ENCODE measurements around the gene FUCA2.
A peak's percentile ranks its signal among the peaks of the same experiment; 100 is the strongest.
"Not testable (repeated sequence)": the region's sequence is repeated elsewhere in the genome, so short reads cannot be mapped to it uniquely, and the experiment has no call there.

Gene FUCA2

DNA sequence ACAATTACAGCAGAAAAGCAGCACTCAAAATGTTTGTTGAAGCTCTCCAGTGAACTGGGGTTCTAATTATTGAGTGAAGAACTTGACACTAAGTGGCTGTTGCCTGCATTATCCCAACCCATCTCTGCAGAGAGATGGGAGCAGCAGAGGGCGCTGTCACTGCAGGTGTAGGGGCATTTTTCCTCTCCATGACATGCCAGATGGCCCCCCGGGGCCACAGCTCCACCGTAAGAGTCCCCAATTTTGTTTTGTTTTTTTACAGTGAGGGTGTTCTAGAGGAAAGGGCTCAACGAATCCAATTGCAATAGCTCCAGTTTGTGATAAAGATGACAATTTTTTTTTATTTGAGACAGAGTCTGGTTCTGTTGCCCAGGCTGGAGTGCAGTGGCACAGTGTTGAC is 1.9 kb upstream of the FUCA2 start:
- DNase-seq (ENCODE audit: low spot score) (no peak), ATAC-seq (ENCODE audit: low read depth) (no peak)
- Histone ChIP-seq H3K36me3 (ENCODE audit: low read depth) (peaks cover 10% of the 10 kb centered on the region; the same call in 1 of the 2 replicates), H3K4me1 (ENCODE audit: insufficient read depth, poor library complexity, severe bottlenecking) (peaks cover 7% of the 10 kb centered on the region), H3K27ac (ENCODE audit: poor library complexity, severe bottlenecking) (no peak overlapping the region), H3K4me3 (ENCODE audit: severe bottlenecking) (no peak overlapping the region), H3K27me3 (ENCODE audit: insufficient read depth, poor library complexity, severe bottlenecking) (no peaks in the 10 kb centered on the region), H3K9me3 (ENCODE audit: severe bottlenecking) (no peaks in the 10 kb centered on the region)
- TF ChIP-seq CTCF (IDR thresholded peaks at IDR 0.05; ENCODE audit: poor library complexity, severe bottlenecking): peak; percentile 23

DNA sequence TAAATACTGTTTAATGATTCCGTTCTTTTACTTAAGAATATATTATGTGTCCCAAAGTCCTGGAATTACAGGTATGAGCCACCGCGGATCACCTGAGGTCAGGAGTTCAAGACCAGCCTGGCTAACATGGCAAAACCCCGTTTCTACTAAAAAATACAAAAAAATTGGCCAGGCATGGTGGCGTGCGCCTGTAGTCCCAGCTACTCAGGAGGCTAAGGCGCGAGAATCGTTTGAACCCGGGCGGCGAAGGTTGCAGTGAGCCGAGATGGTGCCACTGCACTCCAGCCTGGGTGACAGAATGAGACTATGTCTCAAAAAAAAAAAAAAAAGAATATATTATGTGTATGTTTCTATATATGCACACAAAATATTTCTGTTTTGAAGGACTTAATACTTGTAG is 1.2 kb downstream of the FUCA2 start:
- not testable (repeated sequence) for H3K27ac ChIP-seq (ENCODE audit: poor library complexity, severe bottlenecking); H3K4me1 ChIP-seq (ENCODE audit: insufficient read depth, poor library complexity, severe bottlenecking); DNase-seq (ENCODE audit: low spot score); H3K4me3 ChIP-seq (ENCODE audit: severe bottlenecking); H3K27me3 ChIP-seq (ENCODE audit: insufficient read depth, poor library complexity, severe bottlenecking); H3K9me3 ChIP-seq (ENCODE audit: severe bottlenecking); ATAC-seq (ENCODE audit: low read depth)
- peaks cover 24% of the 10 kb centered on the region for H3K36me3 ChIP-seq (ENCODE audit: low read depth)

DNA sequence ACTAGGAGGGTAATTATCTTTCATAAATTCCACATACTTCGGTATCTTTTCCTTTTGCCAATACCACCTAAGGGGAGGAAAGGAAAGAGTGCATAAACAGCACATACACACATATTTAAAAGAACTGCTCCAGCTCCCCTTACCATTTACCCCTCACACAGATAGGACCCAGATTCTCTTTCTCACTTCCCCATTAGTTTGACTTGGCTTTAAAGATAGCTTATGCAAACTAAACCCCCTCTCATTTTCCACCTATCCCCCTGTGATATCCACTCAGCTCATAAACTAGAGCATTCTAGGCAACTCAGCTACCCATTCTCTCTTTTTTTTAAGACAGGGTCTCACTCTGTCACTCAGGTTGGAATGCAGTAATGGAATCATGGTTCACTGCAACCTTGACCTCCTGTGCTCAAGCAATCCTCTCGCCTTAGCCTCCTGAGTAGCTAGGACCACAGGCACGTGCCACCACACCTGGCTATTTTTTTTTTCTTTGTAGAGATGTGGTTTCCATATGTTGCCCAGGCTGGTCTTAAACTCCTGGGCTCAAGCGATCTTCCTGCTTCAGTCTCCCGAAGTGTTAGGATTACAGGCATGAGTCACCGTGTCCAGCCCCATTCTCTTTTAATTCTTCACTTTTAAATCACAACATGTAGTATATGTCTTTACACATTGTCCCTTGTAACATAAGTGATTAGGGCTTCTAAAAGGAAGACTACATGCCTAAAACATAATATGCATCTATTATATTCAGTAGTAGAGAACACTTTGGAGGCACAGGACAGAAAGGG is 4.0 kb downstream of the FUCA2 start:
- no peak for DNase-seq (ENCODE audit: low spot score)
- TF ChIP-seq CTCF (IDR thresholded peaks at IDR 0.05; ENCODE audit: poor library complexity, severe bottlenecking): no peak
- peaks cover 30% of the 10 kb centered on the region for H3K36me3 ChIP-seq (ENCODE audit: low read depth)
- no peaks in the 10 kb centered on the region for H3K27me3 ChIP-seq (ENCODE audit: insufficient read depth, poor library complexity, severe bottlenecking)
- H3K27ac ChIP-seq (ENCODE audit: poor library complexity, severe bottlenecking): no peak overlapping the region
- no peak overlapping the region for H3K4me3 ChIP-seq (ENCODE audit: severe bottlenecking)
- no peaks in the 10 kb centered on the region for H3K9me3 ChIP-seq (ENCODE audit: severe bottlenecking)
- ATAC-seq (ENCODE audit: low read depth): no peak
- H3K4me1 ChIP-seq (ENCODE audit: insufficient read depth, poor library complexity, severe bottlenecking): peaks cover 7% of the 10 kb centered on the region

- no peak for TF ChIP-seq CTCF (IDR thresholded peaks at IDR 0.05; ENCODE audit: poor library complexity, severe bottlenecking)
- H3K4me1 ChIP-seq (ENCODE audit: insufficient read depth, poor library complexity, severe bottlenecking): peaks cover 7% of the 10 kb centered on the region
- no peak overlapping the region for H3K27ac ChIP-seq (ENCODE audit: poor library complexity, severe bottlenecking)
- no peaks in the 10 kb centered on the region for H3K27me3 ChIP-seq (ENCODE audit: insufficient read depth, poor library complexity, severe bottlenecking)
- DNase-seq (ENCODE audit: low spot score) (no peak), ATAC-seq (ENCODE audit: low read depth) (no peak)
- H3K36me3 ChIP-seq (ENCODE audit: low read depth): peaks cover 30% of the 10 kb centered on the region
- no peak overlapping the region for H3K4me3 ChIP-seq (ENCODE audit: severe bottlenecking)
- H3K9me3 ChIP-seq (ENCODE audit: severe bottlenecking): no peaks in the 10 kb centered on the region
These were observed 4.9 kb downstream of the FUCA2 start for GRCh38 chr6:143506620-143507019.

DNA sequence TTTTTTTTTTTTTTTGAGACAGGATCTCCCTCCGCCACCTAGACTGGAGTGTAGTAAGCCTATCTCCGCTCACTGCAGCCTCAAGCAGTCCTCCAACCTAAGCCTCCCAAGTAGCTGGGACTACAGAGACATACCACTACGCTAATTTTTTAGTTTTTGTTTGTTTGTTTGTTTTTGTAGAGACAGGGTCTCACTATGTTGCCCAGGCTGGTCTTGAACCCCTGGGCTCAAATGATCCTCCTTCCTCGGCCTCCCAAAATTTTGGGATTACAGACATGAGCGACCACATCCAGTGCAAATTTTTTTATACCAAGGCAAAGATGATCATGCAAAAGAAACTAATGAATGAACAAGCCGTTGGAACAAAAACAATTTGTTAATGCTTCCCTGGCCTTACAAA is 5.3 kb downstream of the FUCA2 start:
- Histone ChIP-seq H3K4me3 (ENCODE audit: severe bottlenecking) (no peak overlapping the region), H3K27me3 (ENCODE audit: insufficient read depth, poor library complexity, severe bottlenecking) (no peaks in the 10 kb centered on the region), H3K27ac (ENCODE audit: poor library complexity, severe bottlenecking) (no peak overlapping the region), H3K9me3 (ENCODE audit: severe bottlenecking) (no peaks in the 10 kb centered on the region), H3K4me1 (ENCODE audit: insufficient read depth, poor library complexity, severe bottlenecking) (peaks cover 7% of the 10 kb centered on the region), H3K36me3 (ENCODE audit: low read depth) (peaks cover 30% of the 10 kb centered on the region)
- DNase-seq (ENCODE audit: low spot score) (no peak), ATAC-seq (ENCODE audit: low read depth) (no peak)
- no peak for TF ChIP-seq CTCF (IDR thresholded peaks at IDR 0.05; ENCODE audit: poor library complexity, severe bottlenecking)
